H1 (cell line): ENCODE measurements around the gene MDH1B. TPM values are rescaled to one million over a fixed set of nuclear protein-coding genes. Genes with fewer than 3 reads are reported as not detected.

ENCODE experiments used
- CTCF ChIA-PET: fragments of 300-600 bp; sonication (Branson Sonifier 250); formaldehyde crosslinking; loops from one replicate; lab custom pipeline; 2021; ENCODE audit not compliant: partially characterized antibody; lab: Charles Lee
- POLR2A ChIA-PET: fragments of 300-600 bp; sonication (Branson Sonifier 250); formaldehyde crosslinking; loops from one replicate; lab custom pipeline; 2021; ENCODE audit warnings: inconsistent platforms; ENCODE audit not compliant: partially characterized antibody; lab: Charles Lee
- DNase-seq, 2 experiments: peaks; one replicate each; pipeline versions ENCODE4 v3.0.0 to v3.0.0-alpha.2; 2010 to 2022; ENCODE audit warnings: low spot score in 2 of 2, low read depth in 1 of 2, mixed read lengths in 1 of 2
- FAIRE-seq: peaks from 2 replicates; lab custom pipeline; 2011; peaks lifted over from hg19 to GRCh38; lab: Jason Lieb, UNC
- H2AFZ ChIP-seq: 2 replicates; pipeline ENCODE4 v1.8.1; 2012; ENCODE audit warnings: low read length, inconsistent platforms
- H2AK5ac ChIP-seq: 2 replicates; pipeline ENCODE4 v1.6.1; 2013; ENCODE audit warnings: low read depth, low read length
- H2BK120ac ChIP-seq: replicated peaks from 2 replicates; pipeline ENCODE3; 2013; ENCODE audit warnings: low read depth, low read length, inconsistent platforms
- H2BK12ac ChIP-seq: 2 replicates; pipeline ENCODE4 v1.6.1; 2013; ENCODE audit warnings: low read depth, low read length
- H2BK15ac ChIP-seq: 2 replicates; pipeline ENCODE4 v1.6.1; 2013; ENCODE audit warnings: low read length
- H2BK20ac ChIP-seq: 2 replicates; pipeline ENCODE4 v1.6.1; 2013; ENCODE audit warnings: low read length
- H2BK5ac ChIP-seq: 2 replicates; pipeline ENCODE4 v1.6.1; 2013; ENCODE audit warnings: low read depth, low read length
- H3K14ac ChIP-seq: 2 replicates; pipeline ENCODE4 v1.6.1; 2013; ENCODE audit warnings: inconsistent platforms; ENCODE audit not compliant: insufficient read length
- H3K18ac ChIP-seq: 2 replicates; pipeline ENCODE4 v1.6.1; 2013; ENCODE audit warnings: low read length; ENCODE audit errors: extremely low read depth
- H3K23ac ChIP-seq: 2 replicates; pipeline ENCODE4 v1.6.1; 2013; ENCODE audit warnings: inconsistent platforms; ENCODE audit not compliant: insufficient read length
- H3K23me2 ChIP-seq: 2 replicates; pipeline ENCODE4 v1.6.1; 2013; ENCODE audit warnings: low read depth, low read length
- H3K27ac ChIP-seq: 2 replicates; pipeline ENCODE4 v1.6.1; 2011; ENCODE audit warnings: low read depth, low read length, inconsistent platforms
- H3K27me3 ChIP-seq, 4 experiments: replicated peaks in 1 of 4; 1 replicate in 1 of 4; 2 replicates in 3 of 4; pipeline versions ENCODE4 v1.6.1 to v1.8.1; 2011 to 2013; ENCODE audit warnings: low read length in 3 of 4, mild to moderate bottlenecking in 3 of 4, inconsistent platforms in 2 of 4, mixed read lengths in 2 of 4, moderate library complexity in 1 of 4; ENCODE audit not compliant: control insufficient read depth in 3 of 4, insufficient read depth in 3 of 4; ENCODE audit errors: extremely low read depth in 1 of 4
- H3K36me3 ChIP-seq, 4 experiments: 2 replicates each; pipeline versions ENCODE4 v1.6.1 to v1.8.1; 2011 to 2013; ENCODE audit warnings: mild to moderate bottlenecking in 4 of 4, low read length in 3 of 4, moderate library complexity in 2 of 4, control low read depth in 1 of 4, inconsistent platforms in 1 of 4; ENCODE audit not compliant: insufficient read depth in 4 of 4, control insufficient read depth in 2 of 4
- H3K4ac ChIP-seq: replicated peaks from 2 replicates; pipeline ENCODE3; 2013; ENCODE audit warnings: low read length, low read depth, mixed read lengths, inconsistent platforms; ENCODE audit not compliant: insufficient read length
- H3K4me1 ChIP-seq, 4 experiments: replicated peaks in 1 of 4; 1 replicate in 1 of 4; 2 replicates in 3 of 4; pipeline versions ENCODE4 v1.6.1 to v1.8.1; 2011 to 2013; ENCODE audit warnings: low read length in 3 of 4, inconsistent platforms in 2 of 4, mixed read lengths in 1 of 4; ENCODE audit not compliant: insufficient read depth in 4 of 4, control insufficient read depth in 3 of 4
- H3K4me2 ChIP-seq, 2 experiments: 2 replicates each; pipeline versions ENCODE4 v1.6.1 to v1.8.1; 2011 to 2013; ENCODE audit warnings: low read depth in 2 of 2, low read length in 2 of 2, control low read depth in 1 of 2, inconsistent platforms in 1 of 2, mild to moderate bottlenecking in 1 of 2; ENCODE audit not compliant: insufficient read depth in 1 of 2
- H3K4me3 ChIP-seq, 4 experiments: fragments of 200-600, 300-600 bp in 1 of 4; sonication (generic), shearing (Covaris generic), sonication (Bioruptor Twin) in 1 of 4; 2 replicates each; pipeline versions ENCODE4 v1.5.1 to v1.8.1; 2011 to 2016; ENCODE audit warnings: low read length in 4 of 4, low read depth in 3 of 4, control low read depth in 2 of 4, inconsistent platforms in 2 of 4, mild to moderate bottlenecking in 2 of 4, mixed read lengths in 1 of 4, moderate library complexity in 1 of 4; ENCODE audit not compliant: insufficient read depth in 2 of 4; ENCODE audit errors: extremely low read depth in 1 of 4
- H3K56ac ChIP-seq: replicated peaks from 2 replicates; pipeline ENCODE3; 2013; ENCODE audit warnings: low read depth, mild to moderate bottlenecking, mixed read lengths, low read length, inconsistent platforms; ENCODE audit not compliant: insufficient read length
- H3K79me1 ChIP-seq: 2 replicates; pipeline ENCODE4 v1.6.1; 2013; ENCODE audit warnings: low read depth, low read length, control low read depth
- H3K79me2 ChIP-seq, 2 experiments: 2 replicates each; pipeline versions ENCODE4 v1.6.1 to v1.8.1; 2012 to 2013; ENCODE audit warnings: low read length in 2 of 2, mild to moderate bottlenecking in 2 of 2, inconsistent platforms in 1 of 2; ENCODE audit not compliant: insufficient read depth in 2 of 2, control insufficient read depth in 1 of 2
- H3K9ac ChIP-seq, 4 experiments: replicated peaks in 1 of 4; 1 replicate in 1 of 4; 2 replicates in 3 of 4; pipeline versions ENCODE4 v1.6.1 to v1.8.1; 2011 to 2013; ENCODE audit warnings: low read depth in 3 of 4, low read length in 3 of 4, control low read depth in 2 of 4, mild to moderate bottlenecking in 2 of 4, moderate library complexity in 2 of 4, inconsistent platforms in 1 of 4; ENCODE audit errors: extremely low read depth in 1 of 4
- H3K9me3 ChIP-seq, 2 experiments: 2 replicates each; pipeline versions ENCODE4 v1.6.1 to v1.8.1; 2012 to 2013; ENCODE audit warnings: mild to moderate bottlenecking in 2 of 2, moderate library complexity in 2 of 2, control low read depth in 1 of 2, inconsistent platforms in 1 of 2, low read depth in 1 of 2, low read length in 1 of 2, mixed read lengths in 1 of 2; ENCODE audit not compliant: insufficient read depth in 2 of 2
- H4K20me1 ChIP-seq, 2 experiments: replicated peaks in 1 of 2; 2 replicates each; pipeline versions ENCODE3 to v1.8.1; 2011 to 2013; ENCODE audit warnings: inconsistent platforms in 2 of 2, low read length in 2 of 2, mild to moderate bottlenecking in 1 of 2; ENCODE audit not compliant: insufficient read depth in 2 of 2, control insufficient read depth in 1 of 2
- H4K5ac ChIP-seq: 2 replicates; pipeline ENCODE4 v1.6.1; 2013; ENCODE audit warnings: low read length, low read depth, mixed read lengths, inconsistent platforms; ENCODE audit not compliant: insufficient read length
- H4K8ac ChIP-seq: 2 replicates; pipeline ENCODE4 v1.8.0; 2013; ENCODE audit warnings: mild to moderate bottlenecking, moderate library complexity, low read length, inconsistent platforms; ENCODE audit not compliant: insufficient read depth; ENCODE audit errors: extremely low read depth
- H4K91ac ChIP-seq: replicated peaks from 2 replicates; pipeline ENCODE3; 2013; ENCODE audit warnings: low read length, mixed read lengths, inconsistent platforms; ENCODE audit not compliant: insufficient read length
- ASH2L ChIP-seq: fragments of 200-600, 300-600 bp; sonication (generic); IDR thresholded peaks from one replicate; pipeline ENCODE4 v1.7.1; 2017; ENCODE audit warnings: low read length
- CBX5 ChIP-seq: fragments of 300-800, 300-1000 bp; sonication (generic); IDR thresholded peaks from 2 replicates; pipeline ENCODE4 v1.7.1; 2016; ENCODE audit warnings: antibody characterized with exemption, low read length, low read depth
- CHD1 ChIP-seq: IDR thresholded peaks from 2 replicates; pipeline ENCODE4 v1.6.1; 2012; ENCODE audit warnings: low read depth, low read length, improper control_type of control experiment
- CTBP2 ChIP-seq: IDR thresholded peaks from 2 replicates; pipeline ENCODE4 v1.7.0; 2011; ENCODE audit warnings: borderline replicate concordance, mild to moderate bottlenecking, moderate library complexity, mixed read lengths, low read length; ENCODE audit not compliant: insufficient read depth, insufficient read length
- FOSL1 ChIP-seq: IDR thresholded peaks from 2 replicates; pipeline ENCODE4 v1.6.1; 2011; ENCODE audit warnings: mild to moderate bottlenecking, low read depth, low read length, moderate library complexity; ENCODE audit not compliant: insufficient read depth
- HDAC2 ChIP-seq, 2 experiments: fragments of 300-600 bp in 1 of 2; sonication (generic) in 1 of 2; IDR thresholded peaks; 2 replicates each; pipeline ENCODE4 v1.6.1; 2011 to 2012; ENCODE audit warnings: low read depth in 2 of 2, low read length in 2 of 2, mild to moderate bottlenecking in 2 of 2, moderate library complexity in 2 of 2, borderline replicate concordance in 1 of 2, inconsistent platforms in 1 of 2
- NANOG ChIP-seq: IDR thresholded peaks from 2 replicates; pipeline ENCODE4 v1.6.1; 2011; ENCODE audit warnings: low read length, low read depth, mild to moderate bottlenecking, inconsistent platforms; ENCODE audit not compliant: insufficient read depth, poor library complexity, severe bottlenecking
- POLR2A ChIP-seq, 2 experiments: IDR thresholded peaks; 1 replicate in 1 of 2; 2 replicates in 1 of 2; pipeline ENCODE4 v1.6.1; 2011; ENCODE audit warnings: low read depth in 2 of 2, low read length in 2 of 2, mild to moderate bottlenecking in 2 of 2; ENCODE audit errors: control extremely low read depth in 1 of 2
- POLR2AphosphoS5 ChIP-seq: IDR thresholded peaks from 2 replicates; pipeline ENCODE4 v1.6.1; 2011; ENCODE audit warnings: low read depth, low read length
- RAD21 ChIP-seq, 2 experiments: IDR thresholded peaks in 1 of 2; conservative IDR thresholded peaks in 1 of 2; 2 replicates each; pipeline ENCODE4 v1.6.1; 2011; ENCODE audit warnings: low read depth in 2 of 2, low read length in 2 of 2, improper control_type of control experiment in 1 of 2, inconsistent platforms in 1 of 2, mild to moderate bottlenecking in 1 of 2, moderate library complexity in 1 of 2
- WGBS, 2 experiments: shearing (Covaris generic) in 1 of 2; methylation state at CpG; one replicate each; pipeline versions ENCODE4 v1.1.6 to v1.1.7; 2013 to 2015; ENCODE audit warnings: low lambda C conversion rate in 2 of 2, mixed read lengths in 2 of 2, inconsistent platforms in 1 of 2, low coverage in 1 of 2, missing lambda C conversion rate in 1 of 2; ENCODE audit not compliant: insufficient replicate concordance in 2 of 2, insufficient coverage in 1 of 2, insufficient read length in 1 of 2; ENCODE audit errors: extremely low coverage in 1 of 2, missing lambda C conversion rate in 1 of 2; 5-methylcytosine and 5-hydroxymethylcytosine counted together
- polyA plus RNA-seq, 7 experiments: library from polyadenylated mRNA; depleted of rRNA in 3 of 7; stranded (reverse) in 5 of 7; unstranded in 2 of 7; fragments of >200 nt in 5 of 7; fragments of 200-250 nt in 2 of 7; gene quantifications; 1 replicate in 5 of 7; 2 replicates in 1 of 7; 4 replicates in 1 of 7; pipeline versions ENCODE4 v1.2.1 to v1.2.3, GENCODE V29; 2011 to 2013; ENCODE audit warnings: missing spikeins in 2 of 7, mixed read lengths in 2 of 7
- total RNA-seq: library from RNA; stranded (reverse); fragmentation: NEBNext Ultra II Directional; extraction: Animal tissue kit (Norgen Biotek cat#: 25700); gene quantifications from 2 replicates; pipeline ENCODE4 v1.2.1, GENCODE V29; 2021
- TF ChIP-seq, protein P1 (sequence below): IDR thresholded peaks from 2 replicates; pipeline ENCODE4 v1.6.1; 2012; ENCODE audit warnings: low read length, inconsistent platforms

Gene MDH1B
- total and polyA plus RNA-seq, 2 of the 8 experiments (the other 6 are each of a cell fraction or from before 2014, with no cell fraction given): 1.5 to 2.1 TPM

- WGBS, 2 experiments: 84% methylated on average over 2 of the region's 2 CpGs; no CpG with 5 or more reads in 1 of the 2 experiments
- no peak overlapping the region for H4K91ac ChIP-seq
- H3K56ac ChIP-seq: no peak overlapping the region
- H2BK120ac ChIP-seq: no peak overlapping the region
- no peak overlapping the region for H2BK20ac ChIP-seq
- no peak overlapping the region for H3K4me2 ChIP-seq
- H3K4me3 ChIP-seq: no peak overlapping the region
- DNase-seq (no peak), FAIRE-seq (no peak)
- H3K4me1 ChIP-seq: no peaks in the 10 kb centered on the region
- H3K27ac ChIP-seq: no peak overlapping the region
- no peaks in the 10 kb centered on the region for H3K36me3 ChIP-seq
- no peak overlapping the region for H3K9ac ChIP-seq
- H4K5ac ChIP-seq: no peak overlapping the region
- no peak overlapping the region for H3K18ac ChIP-seq
- H2BK15ac ChIP-seq: no peak overlapping the region
- H3K23me2 ChIP-seq: no peaks in the 10 kb centered on the region
- no peak overlapping the region for H3K14ac ChIP-seq
- H3K79me1 ChIP-seq: no peaks in the 10 kb centered on the region
- H3K4ac ChIP-seq: no peak overlapping the region
- H3K9me3 ChIP-seq: no peaks in the 10 kb centered on the region
- TF ChIP-seq CTBP2 (no peak), HDAC2 (IDR thresholded peaks at IDR 0.05; ENCODE audit: borderline replicate concordance in 1 of 2, low read depth in 2 of 2, low read length in 2 of 2) (no peak), FOSL1 (no peak), NANOG (no peak), RAD21 (IDR thresholded peaks at IDR 0.05 in 1 of 2, conservative IDR thresholded peaks at IDR 0.05 in 1 of 2; ENCODE audit: low read depth in 2 of 2, low read length in 2 of 2) (no peak), POLR2A (IDR thresholded peaks at IDR 0.05; ENCODE audit: control extremely low read depth in 1 of 2, low read depth in 2 of 2, low read length in 2 of 2) (no peak), CBX5 (no peak), POLR2AphosphoS5 (no peak), CHD1 (no peak), ASH2L (no peak)
- TF ChIP-seq, protein P1, sequence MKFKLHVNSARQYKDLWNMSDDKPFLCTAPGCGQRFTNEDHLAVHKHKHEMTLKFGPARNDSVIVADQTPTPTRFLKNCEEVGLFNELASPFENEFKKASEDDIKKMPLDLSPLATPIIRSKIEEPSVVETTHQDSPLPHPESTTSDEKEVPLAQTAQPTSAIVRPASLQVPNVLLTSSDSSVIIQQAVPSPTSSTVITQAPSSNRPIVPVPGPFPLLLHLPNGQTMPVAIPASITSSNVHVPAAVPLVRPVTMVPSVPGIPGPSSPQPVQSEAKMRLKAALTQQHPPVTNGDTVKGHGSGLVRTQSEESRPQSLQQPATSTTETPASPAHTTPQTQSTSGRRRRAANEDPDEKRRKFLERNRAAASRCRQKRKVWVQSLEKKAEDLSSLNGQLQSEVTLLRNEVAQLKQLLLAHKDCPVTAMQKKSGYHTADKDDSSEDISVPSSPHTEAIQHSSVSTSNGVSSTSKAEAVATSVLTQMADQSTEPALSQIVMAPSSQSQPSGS: no peak
- no peak overlapping the region for H2AFZ ChIP-seq
- H3K27me3 ChIP-seq: no peaks in the 10 kb centered on the region
- no peaks in the 10 kb centered on the region for H3K79me2 ChIP-seq
- ChIA-PET POLR2A (no interaction called here), CTCF (interaction anchor here (0.8 to 1.4 kb wide), 3 partner anchors 15 to 68 kb away, joined by 3 to 4 read pairs (median 4); partner anchors contain the start of gene DYTN)
- H2BK12ac ChIP-seq: no peak overlapping the region
- H2AK5ac ChIP-seq: no peak overlapping the region
- no peak overlapping the region for H4K8ac ChIP-seq
- H2BK5ac ChIP-seq: no peak overlapping the region
- H4K20me1 ChIP-seq: no peaks in the 10 kb centered on the region
- H3K23ac ChIP-seq: no peak overlapping the region
Observed at GRCh38 chr2:206733341-206733740, 31.8 kb downstream of the MDH1B start.
